Activated CD4-positive, alpha-beta T cell treated with anti-CD3 and anti-CD28 coated beads, Interleukin-2, amount 50 U/mL, for 16 hours (primary cell): ENCODE data around the gene ATXN10.

Experiments
- DNase-seq: peaks from one replicate; pipeline ENCODE4 v3.0.0-alpha.2; 2020

Gene ATXN10

DNA sequence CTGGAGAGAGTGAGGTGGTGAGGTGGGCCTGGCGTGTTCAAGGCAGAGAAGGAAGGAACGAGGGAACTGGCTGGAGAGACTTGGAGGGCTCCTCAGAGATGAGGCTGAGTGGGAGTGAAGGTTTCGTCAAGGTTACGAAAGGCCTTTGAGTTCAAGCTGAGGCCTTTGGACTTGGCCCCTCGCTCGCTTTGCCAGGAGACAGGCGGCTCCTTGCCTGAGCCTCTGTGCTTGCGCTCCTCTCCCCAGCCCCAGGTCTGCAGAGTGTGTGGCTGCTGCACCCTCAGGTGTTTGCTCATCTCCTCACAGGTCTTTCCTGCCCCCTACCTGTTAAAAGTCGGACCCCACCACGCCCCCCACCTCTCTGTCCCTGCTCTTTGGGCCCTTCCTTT, 91.6 kb downstream of the ATXN10 start:
- DNase-seq = no peak

DNA sequence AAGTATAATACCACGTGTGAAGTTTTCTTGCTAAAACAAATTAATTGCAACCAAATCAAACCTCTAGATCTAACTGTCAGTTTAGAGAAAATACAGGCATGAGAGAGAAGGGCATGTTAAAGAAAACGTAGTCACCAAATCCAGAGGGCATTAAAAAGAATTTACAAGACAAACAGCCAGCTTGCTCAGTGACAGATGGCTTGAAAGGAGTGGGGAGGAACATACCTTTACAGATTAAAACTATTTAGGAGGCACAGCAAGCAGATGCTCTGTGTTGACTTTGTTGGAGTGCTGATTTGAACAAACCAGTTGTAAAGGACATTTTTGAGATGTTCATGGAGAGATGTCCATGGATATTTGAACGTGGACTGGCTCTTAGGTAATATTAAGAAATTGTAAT, 96.9 kb downstream of the ATXN10 start:
- DNase-seq = no peak

- no peak for DNase-seq
Measured at GRCh38 chr22:45769569-45770210, 98.1 kb downstream of the ATXN10 start.

- no peak for DNase-seq
Measured at GRCh38 chr22:45770506-45770905, 98.9 kb downstream of the ATXN10 start.

DNA sequence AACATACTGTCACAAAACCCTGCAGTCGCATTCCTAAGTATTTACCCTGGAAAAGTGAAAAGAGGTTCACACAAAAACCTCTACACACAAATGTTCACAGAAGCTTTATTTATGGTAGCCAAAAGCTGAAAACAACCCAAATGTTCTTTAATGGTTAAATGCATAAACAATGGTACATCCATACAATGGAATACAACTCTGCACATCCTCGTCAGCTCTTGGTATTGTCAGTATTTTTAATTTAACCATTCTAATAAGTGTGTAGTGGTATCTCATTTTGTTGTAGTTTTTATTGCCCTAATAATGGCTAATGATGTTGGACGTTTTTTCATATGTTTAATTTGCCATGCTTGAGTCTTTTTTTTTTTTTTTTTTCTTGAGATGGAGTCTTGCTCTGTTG, 99.4 kb downstream of the ATXN10 start:
- DNase-seq = no peak

DNA sequence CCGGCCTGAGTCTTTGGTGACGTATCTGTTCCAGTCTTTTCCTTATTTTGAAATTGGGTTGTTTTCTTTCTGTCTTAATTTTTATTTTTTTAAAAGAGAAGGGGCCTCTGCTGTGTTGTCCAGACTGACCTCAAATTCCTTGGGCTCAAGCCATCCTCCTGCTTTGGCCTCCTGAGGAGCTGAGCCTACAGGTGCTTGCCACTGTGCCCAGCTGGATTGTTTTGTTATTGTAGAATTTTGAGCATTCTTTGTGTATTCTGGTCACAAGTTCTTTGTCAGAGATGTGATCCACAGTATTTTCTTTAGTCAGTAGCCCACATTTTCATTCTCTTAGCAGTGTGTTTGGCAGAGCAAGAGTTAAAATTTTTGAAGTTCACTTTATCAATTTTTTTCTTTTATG, 100.1 kb downstream of the ATXN10 start:
- DNase-seq = no peak

DNA sequence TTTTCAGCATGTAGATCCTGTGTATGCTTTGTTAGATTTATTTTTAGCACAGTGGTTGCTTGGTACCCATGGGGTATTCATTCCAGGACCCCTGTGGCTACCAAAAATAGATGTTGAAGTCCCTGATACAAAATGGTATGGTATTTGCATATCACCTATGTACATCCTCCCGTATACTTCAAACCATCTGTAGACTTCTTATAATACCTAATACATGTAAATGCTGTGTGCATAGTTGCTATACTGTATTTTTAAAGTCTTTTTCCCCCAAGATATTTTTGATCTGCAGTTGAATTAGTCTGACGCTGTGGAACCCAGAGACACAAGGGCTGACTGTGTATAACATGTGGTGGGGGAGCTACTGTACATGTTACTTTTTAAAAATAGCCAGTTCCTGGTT, 101.1 kb downstream of the ATXN10 start:
- DNase-seq = no peak

DNA sequence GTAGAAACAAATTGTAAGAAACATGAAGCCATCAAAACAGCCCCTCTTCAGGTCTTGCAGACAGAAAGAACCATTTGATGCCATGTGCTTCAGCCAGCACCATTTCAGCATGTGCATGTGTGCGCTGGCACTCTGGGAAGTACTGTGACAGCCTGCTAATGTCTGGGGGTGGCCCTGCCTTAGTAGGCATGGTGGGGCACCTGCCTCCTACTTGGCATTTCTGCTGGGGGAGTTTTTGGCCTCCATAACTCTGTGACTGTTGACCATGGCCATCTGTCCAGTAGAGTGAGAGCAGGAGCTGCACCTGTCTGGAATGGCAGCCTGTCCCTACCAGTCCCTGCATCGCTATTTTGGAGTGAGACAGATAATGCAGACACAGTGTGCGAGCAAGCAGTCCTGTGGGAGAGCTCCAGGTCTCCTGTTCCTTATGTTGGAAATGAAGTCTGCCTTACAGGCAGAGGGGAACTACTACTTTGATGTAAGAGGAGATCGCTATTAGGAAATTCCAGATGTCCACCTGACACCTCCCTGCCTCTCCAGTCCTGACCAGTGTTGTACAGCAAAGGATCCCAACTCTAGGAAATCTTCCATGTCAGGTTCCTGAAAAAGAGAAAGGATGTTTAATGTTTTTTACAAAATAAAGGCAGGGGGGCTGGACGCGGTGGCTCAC, 102.5 kb downstream of the ATXN10 start:
- no peak for DNase-seq

- DNase-seq = no peak
Measured at GRCh38 chr22:45775062-45775461, 103.4 kb downstream of the ATXN10 start.

DNA sequence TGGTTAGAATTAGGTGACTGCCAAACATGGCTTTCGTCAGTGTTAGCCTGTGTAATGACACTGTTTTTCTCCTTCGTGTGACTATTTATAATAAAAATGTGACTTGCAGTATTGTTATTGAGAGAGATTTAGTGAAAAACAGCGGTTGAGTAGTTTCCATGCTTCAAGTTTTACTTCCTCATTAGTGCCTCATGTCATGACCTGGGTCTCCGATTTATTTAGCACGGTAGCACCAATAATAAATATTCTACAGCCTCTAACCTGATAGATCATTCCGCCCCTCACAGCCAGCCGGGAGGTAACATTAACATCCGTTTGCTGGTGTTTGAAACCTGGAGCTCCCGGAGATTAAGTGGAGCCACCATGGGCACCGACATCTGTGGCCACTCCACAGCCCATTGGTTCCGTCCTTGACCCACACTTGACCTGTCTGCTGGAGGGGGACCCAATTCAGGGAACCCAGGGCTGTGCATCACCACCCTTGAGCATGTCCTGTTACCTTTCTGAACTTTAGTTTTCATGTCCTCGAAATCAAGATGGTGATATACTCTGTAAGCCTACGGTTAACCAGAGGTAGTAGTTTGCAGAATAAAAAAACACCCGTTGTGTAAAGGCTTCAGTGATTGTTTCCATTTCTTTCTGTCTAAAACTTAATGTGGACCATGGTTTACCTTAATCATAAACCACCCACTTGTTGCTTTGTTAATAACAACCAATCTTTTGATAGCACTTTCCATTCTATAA, 104.1 kb downstream of the ATXN10 start:
- DNase-seq = no peak

DNA sequence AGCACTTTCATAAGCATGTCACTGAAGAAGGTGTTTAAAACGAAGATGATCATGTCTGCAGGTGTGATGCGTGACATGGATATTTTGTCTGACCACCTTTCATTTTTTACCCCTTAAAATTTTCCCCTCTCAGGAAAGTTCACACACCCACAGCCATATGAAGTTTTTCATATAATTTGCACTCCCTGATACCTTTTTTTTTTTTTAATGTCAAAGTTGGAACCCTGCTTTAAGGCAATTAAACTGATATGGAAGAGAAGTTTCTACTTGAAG, 104.6 kb downstream of the ATXN10 start:
- no peak for DNase-seq

GRCh38 chr22:45777046-45777851, 105.6 kb downstream of the ATXN10 start:
- no peak for DNase-seq

GRCh38 chr22:45777852-45778375, 106.3 kb downstream of the ATXN10 start:
- DNase-seq = no peak

GRCh38 chr22:45781459-45781858, 109.8 kb downstream of the ATXN10 start:
- DNase-seq = no peak

- no peak for DNase-seq
Measured at GRCh38 chr22:45781966-45782365, 110.3 kb downstream of the ATXN10 start.

GRCh38 chr22:45783021-45783420, 111.4 kb downstream of the ATXN10 start:
- DNase-seq = no peak

GRCh38 chr22:45783690-45784089, 112.1 kb downstream of the ATXN10 start:
- no peak for DNase-seq

GRCh38 chr22:45784357-45785277, 113.0 kb downstream of the ATXN10 start:
- DNase-seq = no peak

DNA sequence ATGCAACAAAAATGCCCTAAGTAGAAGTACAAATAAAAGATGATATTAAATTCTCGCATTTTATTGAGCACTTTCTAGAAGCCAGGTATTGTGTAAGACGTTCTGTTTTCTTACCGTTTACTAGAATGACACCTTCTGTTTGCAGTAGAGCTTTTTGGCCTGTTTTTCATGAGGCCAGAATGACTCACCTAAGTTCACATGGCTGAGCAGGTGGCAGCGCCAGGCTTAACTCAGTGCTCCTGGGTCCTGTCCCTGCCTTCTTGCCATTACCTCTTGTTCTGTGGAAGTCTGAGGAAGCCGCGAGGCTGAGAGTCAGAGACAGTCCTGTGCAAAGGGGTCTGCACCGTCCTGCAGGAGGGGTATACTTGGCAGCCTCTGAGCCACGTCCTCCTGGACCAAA, 113.8 kb downstream of the ATXN10 start:
- no peak for DNase-seq

DNA sequence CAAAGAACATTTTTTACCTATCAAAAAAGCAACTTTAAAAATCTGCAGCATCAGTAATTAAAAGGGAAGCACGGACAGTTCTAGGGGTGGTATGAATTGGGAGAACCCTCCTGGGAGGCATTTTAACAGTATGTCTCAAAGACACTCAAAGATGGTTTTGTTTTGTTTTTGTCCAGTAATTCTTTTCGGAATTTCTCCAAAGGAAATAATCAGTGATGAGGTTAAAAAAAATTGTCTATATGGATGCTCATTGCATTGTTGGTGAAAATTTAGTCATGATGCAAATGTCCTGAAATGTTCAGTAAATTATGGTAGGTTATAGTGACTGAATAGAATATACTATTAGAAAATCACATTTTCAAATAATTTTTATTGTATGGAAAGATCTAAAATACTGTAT, 115.1 kb downstream of the ATXN10 start:
- DNase-seq = no peak

DNA sequence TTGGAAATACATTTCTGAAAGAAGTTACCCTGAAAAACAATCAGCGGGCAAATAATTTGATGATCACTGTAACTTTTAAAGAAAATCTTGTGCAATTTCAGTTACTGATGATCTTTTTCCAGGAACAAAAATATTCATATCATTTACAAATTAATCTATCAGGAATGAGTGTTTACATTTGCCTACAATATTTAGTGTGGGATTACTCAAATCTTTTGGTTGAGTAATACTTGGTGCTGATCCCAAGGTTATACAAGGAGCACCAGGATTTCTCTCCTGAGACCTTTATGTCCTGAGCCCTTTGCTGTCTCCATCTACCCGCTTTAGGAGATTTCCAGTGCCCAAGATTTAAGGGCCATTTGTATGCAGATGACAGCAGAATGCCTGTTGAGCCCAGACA, 116.1 kb downstream of the ATXN10 start:
- DNase-seq = no peak

DNA sequence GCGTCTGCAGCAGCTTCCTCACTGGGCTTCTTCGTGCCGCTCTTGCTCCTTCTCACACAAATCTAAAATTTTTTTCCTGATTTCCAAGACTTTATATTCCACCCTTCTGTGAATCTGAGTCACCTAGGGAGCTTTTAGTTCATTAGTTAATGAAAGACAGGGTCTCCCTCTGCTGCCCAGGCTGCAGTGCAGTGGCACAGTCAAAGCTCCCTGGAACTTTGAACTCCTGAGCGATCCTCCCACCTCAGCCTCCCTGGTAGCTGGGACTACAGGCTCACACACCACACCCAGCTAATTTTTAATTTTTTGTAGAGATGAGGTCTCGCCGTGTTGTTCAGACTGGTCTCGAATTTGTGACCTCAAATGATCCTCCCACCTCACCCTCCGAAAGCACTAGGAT, 116.9 kb downstream of the ATXN10 start:
- DNase-seq = no peak
